ENCODE data around the gene TRPM3. TPM values are rescaled to one million over a fixed set of nuclear protein-coding genes. Genes with fewer than 3 reads are reported as not detected.

The TRPM3 gene
- total and polyA plus RNA-seq, 4 donors, result 0.07 to 0.89 (median 0.67) TPM

DNA sequence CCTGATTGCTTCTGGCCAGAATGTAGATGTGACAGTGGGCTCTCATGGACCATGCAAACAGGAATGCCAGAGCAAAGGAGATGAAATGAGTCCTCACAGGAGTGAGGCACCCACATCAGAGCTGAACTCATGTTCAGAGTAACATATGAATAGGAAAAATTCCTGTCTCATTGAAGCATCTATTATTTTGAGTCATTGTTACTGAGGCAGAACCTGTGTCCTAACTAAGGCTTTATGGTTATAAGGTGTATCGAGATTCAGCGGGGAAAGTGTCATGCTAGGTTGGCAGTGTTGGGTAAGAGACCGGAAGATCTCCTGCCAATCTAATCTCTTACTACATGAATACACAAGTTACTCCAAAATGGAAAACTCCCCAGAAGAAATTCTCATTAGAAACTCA lies 304.1 kb downstream of the TRPM3 start:
- H3K27ac ChIP-seq (ENCODE audit: low read depth in 1 of 2, low read length in 2 of 2), result no peak overlapping the region
- 94% methylated on average over 3 of the region's 3 CpGs for WGBS
- H3K4me3 ChIP-seq (ENCODE audit: low read depth in 1 of 3, low read length in 3 of 3), result no peak overlapping the region
- no peaks in the 10 kb centered on the region for H3K9me3 ChIP-seq (ENCODE audit: control insufficient read depth in 4 of 4, low read length in 3 of 4)
- no peak for TF ChIP-seq MAX (IDR thresholded peaks at IDR 0.05)
- TF ChIP-seq NR2F2 (IDR thresholded peaks at IDR 0.05), result no peak
- H3K27me3 ChIP-seq (ENCODE audit: control insufficient read depth in 4 of 4, insufficient read depth in 4 of 4, low read length in 3 of 4), result no peaks in the 10 kb centered on the region
- DNase-seq (ENCODE audit: low spot score), result no peak
- no peaks in the 10 kb centered on the region for H3K4me1 ChIP-seq (ENCODE audit: control insufficient read depth in 4 of 4, insufficient read depth in 4 of 4, low read length in 3 of 4)
- H3K9ac ChIP-seq (ENCODE audit: low read depth in 1 of 2, low read length in 2 of 2), result no peak overlapping the region
- H3K36me3 ChIP-seq (ENCODE audit: control insufficient read depth in 4 of 4, insufficient read depth in 3 of 4, low read depth in 1 of 4, low read length in 3 of 4), result no peaks in the 10 kb centered on the region

- Histone ChIP-seq H3K9me3 (ENCODE audit: control insufficient read depth in 4 of 4, low read length in 3 of 4) (no peaks in the 10 kb centered on the region), H3K27ac (ENCODE audit: low read depth in 1 of 2, low read length in 2 of 2) (no peak overlapping the region), H3K4me3 (ENCODE audit: low read depth in 1 of 3, low read length in 3 of 3) (no peak overlapping the region), H3K36me3 (ENCODE audit: control insufficient read depth in 4 of 4, insufficient read depth in 3 of 4, low read depth in 1 of 4, low read length in 3 of 4) (no peaks in the 10 kb centered on the region), H3K4me1 (ENCODE audit: control insufficient read depth in 4 of 4, insufficient read depth in 4 of 4, low read length in 3 of 4) (no peaks in the 10 kb centered on the region), H3K27me3 (ENCODE audit: control insufficient read depth in 4 of 4, insufficient read depth in 4 of 4, low read length in 3 of 4) (no peaks in the 10 kb centered on the region), H3K9ac (ENCODE audit: low read depth in 1 of 2, low read length in 2 of 2) (no peak overlapping the region)
- WGBS, result 68% methylated on average over 2 of the region's 2 CpGs
- no peak for DNase-seq (ENCODE audit: low spot score)
- TF ChIP-seq CTCF (IDR thresholded peaks at IDR 0.05; ENCODE audit: low read depth, low read length, missing input control) (no peak), GABPA (IDR thresholded peaks at IDR 0.05 in 1 of 2, conservative IDR thresholded peaks at IDR 0.05 in 1 of 2) (no peak), NR2F2 (IDR thresholded peaks at IDR 0.05) (no peak), FOXA1 (IDR thresholded peaks at IDR 0.05) (no peak), EGR1 (IDR thresholded peaks at IDR 0.05; ENCODE audit: low read depth in 2 of 2) (no peak), YY1 (IDR thresholded peaks at IDR 0.05) (no peak), ZBTB33 (IDR thresholded peaks at IDR 0.05) (no peak), HNF4G (IDR thresholded peaks at IDR 0.05) (no peak), HNF4A (conservative IDR thresholded peaks at IDR 0.05) (no peak), MAX (IDR thresholded peaks at IDR 0.05) (no peak), RXRA (IDR thresholded peaks at IDR 0.05) (no peak)
- TF ChIP-seq, protein P1, sequence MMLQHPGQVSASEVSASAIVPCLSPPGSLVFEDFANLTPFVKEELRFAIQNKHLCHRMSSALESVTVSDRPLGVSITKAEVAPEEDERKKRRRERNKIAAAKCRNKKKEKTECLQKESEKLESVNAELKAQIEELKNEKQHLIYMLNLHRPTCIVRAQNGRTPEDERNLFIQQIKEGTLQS (IDR thresholded peaks at IDR 0.05), result no peak
Observed at GRCh38 chr9:70816891-70817290, 304.5 kb downstream of the TRPM3 start.

DNA sequence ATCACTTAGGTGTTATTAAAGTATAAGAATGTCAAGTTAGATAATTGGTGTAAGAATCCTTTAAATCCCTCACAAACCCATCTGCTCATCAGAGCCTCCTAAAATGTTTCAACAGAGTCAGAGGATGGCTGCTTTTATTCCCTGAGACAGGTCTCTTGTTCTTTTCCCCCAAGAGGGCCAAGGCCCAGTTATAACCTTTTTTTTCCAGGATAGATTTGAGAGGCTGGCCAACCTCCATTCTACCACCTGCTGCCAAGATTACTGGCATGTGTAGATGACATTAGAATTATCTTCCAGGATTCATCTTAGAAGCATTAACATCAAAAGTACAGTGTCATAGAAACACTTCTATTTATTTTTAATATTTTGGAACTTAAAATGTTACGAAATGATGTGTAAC lies 305.1 kb downstream of the TRPM3 start:
- Histone ChIP-seq H3K9ac (ENCODE audit: low read depth in 1 of 2, low read length in 2 of 2) (no peak overlapping the region), H3K36me3 (ENCODE audit: control insufficient read depth in 4 of 4, insufficient read depth in 3 of 4, low read depth in 1 of 4, low read length in 3 of 4) (no peaks in the 10 kb centered on the region), H3K4me1 (ENCODE audit: control insufficient read depth in 4 of 4, insufficient read depth in 4 of 4, low read length in 3 of 4) (no peaks in the 10 kb centered on the region), H3K27me3 (ENCODE audit: control insufficient read depth in 4 of 4, insufficient read depth in 4 of 4, low read length in 3 of 4) (no peaks in the 10 kb centered on the region), H3K9me3 (ENCODE audit: control insufficient read depth in 4 of 4, low read length in 3 of 4) (no peaks in the 10 kb centered on the region), H3K4me3 (ENCODE audit: low read depth in 1 of 3, low read length in 3 of 3) (no peak overlapping the region), H3K27ac (ENCODE audit: low read depth in 1 of 2, low read length in 2 of 2) (no peak overlapping the region)
- no peak for DNase-seq (ENCODE audit: low spot score)
- 89% methylated on average over 1 of the region's 1 CpG for WGBS
- TF ChIP-seq RXRA (IDR thresholded peaks at IDR 0.05) (no peak), NR2F2 (IDR thresholded peaks at IDR 0.05) (no peak), YY1 (IDR thresholded peaks at IDR 0.05) (no peak), GABPA (IDR thresholded peaks at IDR 0.05 in 1 of 2, conservative IDR thresholded peaks at IDR 0.05 in 1 of 2) (no peak), EGR1 (IDR thresholded peaks at IDR 0.05; ENCODE audit: low read depth in 2 of 2) (no peak), MAX (IDR thresholded peaks at IDR 0.05) (no peak), RAD21 (IDR thresholded peaks at IDR 0.05) (no peak), TAF1 (conservative IDR thresholded peaks at IDR 0.05) (no peak)
- TF ChIP-seq, protein P1 (IDR thresholded peaks at IDR 0.05), result no peak
- TF ChIP-seq, protein P2, sequence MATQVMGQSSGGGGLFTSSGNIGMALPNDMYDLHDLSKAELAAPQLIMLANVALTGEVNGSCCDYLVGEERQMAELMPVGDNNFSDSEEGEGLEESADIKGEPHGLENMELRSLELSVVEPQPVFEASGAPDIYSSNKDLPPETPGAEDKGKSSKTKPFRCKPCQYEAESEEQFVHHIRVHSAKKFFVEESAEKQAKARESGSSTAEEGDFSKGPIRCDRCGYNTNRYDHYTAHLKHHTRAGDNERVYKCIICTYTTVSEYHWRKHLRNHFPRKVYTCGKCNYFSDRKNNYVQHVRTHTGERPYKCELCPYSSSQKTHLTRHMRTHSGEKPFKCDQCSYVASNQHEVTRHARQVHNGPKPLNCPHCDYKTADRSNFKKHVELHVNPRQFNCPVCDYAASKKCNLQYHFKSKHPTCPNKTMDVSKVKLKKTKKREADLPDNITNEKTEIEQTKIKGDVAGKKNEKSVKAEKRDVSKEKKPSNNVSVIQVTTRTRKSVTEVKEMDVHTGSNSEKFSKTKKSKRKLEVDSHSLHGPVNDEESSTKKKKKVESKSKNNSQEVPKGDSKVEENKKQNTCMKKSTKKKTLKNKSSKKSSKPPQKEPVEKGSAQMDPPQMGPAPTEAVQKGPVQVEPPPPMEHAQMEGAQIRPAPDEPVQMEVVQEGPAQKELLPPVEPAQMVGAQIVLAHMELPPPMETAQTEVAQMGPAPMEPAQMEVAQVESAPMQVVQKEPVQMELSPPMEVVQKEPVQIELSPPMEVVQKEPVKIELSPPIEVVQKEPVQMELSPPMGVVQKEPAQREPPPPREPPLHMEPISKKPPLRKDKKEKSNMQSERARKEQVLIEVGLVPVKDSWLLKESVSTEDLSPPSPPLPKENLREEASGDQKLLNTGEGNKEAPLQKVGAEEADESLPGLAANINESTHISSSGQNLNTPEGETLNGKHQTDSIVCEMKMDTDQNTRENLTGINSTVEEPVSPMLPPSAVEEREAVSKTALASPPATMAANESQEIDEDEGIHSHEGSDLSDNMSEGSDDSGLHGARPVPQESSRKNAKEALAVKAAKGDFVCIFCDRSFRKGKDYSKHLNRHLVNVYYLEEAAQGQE (IDR thresholded peaks at IDR 0.05), result no peak

Data from liver (tissue), 9 donors.